SW 1271 (cell line): ENCODE data around the gene TRAIP.

Source experiments
- DNase-seq, 2 experiments: peaks; one replicate each; lab custom pipeline; 2025; lab: John Stamatoyannopoulos, UW

Gene TRAIP

DNA sequence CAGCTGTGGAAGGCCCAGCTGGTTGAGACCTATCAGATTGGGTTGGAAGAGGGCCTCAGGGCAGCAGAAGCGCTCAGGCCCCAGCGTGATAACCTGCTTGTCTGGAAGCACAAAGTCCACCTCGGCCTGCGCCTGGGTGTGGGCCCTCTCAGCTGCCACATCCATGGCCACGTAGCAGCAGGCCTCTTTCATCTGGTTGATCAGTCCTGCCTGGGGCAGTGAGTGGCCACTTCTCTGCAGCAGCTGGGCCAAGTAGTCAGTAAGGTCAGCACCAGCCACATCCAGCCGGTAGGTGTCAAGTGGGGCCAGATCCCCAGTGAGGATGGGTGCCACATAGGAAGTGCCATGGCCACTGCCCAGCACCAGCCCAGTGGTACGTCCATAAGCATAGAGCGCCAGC is 17.3 kb upstream of the TRAIP start:
- no peak for DNase-seq

DNA sequence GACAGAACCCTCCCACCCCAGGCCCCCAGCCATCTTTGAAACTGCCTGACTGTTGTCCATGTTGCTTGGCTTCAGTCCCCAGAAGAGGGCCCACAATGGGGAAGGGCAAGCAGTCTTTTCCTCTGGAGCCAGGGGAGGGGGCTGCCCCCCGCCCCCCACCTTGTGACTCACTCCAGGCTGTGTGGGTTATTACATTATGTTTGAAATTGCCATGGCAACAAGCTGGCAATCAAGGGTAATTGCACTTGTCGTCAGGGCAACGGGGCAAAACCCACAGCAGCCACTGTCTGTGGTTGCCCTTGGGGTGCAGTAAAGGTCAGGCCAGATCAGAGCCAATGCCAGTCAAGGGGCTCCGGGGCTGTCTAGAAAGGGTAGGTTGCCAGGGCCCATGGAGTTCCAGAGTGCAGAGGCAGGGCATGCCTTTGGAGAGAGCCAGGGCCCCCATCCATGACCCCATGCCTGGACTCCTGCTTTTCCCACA is 16.5 kb upstream of the TRAIP start:
- DNase-seq: no peak

DNA sequence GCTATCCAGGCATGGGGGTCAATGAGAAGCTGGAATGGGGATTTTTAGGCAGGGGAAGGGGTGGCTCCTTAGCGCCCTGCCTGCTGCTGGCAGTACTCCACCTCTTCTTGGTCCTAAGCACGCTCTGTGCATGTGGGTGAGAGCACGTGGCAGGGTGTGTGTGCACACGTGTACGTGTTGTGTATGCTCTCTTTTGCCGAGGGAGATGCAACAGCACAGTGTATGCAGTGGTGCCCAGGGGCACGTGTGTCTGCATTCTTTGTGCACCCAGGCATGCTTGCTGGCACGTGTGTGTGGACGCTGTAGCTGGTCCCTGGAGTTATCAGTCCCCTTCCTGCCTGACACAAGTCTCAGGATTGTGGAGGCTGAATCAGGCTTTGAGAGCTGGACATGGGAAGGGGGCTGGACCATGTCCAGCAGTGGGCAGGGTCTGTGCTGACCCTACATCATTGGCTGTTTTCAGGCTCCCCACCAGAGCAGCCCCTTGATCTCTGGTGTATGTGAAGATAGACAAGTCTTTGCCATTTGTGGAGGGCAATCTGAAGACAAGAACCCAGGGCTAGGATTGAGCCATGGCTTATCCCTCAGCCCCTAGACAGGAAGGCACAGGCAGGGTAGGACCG is 15.3 kb upstream of the TRAIP start:
- DNase-seq: no peak

DNA sequence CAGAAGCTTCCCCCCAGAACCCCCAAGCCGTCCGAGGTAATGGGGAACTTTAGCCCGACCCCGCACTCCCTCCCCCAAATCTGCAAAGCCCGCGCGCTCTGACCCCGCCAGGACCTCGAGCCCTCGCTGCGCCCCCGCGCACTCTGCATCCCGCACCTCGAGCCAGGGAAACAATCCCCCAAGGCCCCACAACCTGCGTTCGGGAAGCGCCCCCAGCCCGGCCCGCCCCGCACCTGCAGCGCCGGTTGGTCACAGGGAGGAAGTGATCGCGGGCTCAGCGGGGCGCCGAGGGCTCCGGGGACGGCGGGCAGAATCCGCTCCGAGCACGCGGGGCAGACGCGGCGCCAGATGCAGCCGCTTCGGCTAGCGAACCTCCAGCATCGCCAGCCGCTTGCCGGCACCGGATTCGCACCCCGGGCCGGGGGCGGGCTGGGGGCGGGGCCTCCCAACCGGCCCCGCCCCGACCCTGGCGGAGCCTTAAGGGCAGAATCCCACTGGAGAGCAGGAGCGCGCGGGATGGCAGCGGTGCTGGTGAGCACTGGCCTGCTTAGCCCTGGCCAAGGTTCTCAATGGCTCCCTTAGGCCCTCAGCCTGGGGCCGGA is 13.3 kb upstream of the TRAIP start, which contains the start of gene CAMKV:
Gene CAMKV (minus strand): TSS at position 382 of the 602 bp plus-strand sequence. CDS start 7,518 bp downstream, outside the sequence.
- no peak for DNase-seq

DNA sequence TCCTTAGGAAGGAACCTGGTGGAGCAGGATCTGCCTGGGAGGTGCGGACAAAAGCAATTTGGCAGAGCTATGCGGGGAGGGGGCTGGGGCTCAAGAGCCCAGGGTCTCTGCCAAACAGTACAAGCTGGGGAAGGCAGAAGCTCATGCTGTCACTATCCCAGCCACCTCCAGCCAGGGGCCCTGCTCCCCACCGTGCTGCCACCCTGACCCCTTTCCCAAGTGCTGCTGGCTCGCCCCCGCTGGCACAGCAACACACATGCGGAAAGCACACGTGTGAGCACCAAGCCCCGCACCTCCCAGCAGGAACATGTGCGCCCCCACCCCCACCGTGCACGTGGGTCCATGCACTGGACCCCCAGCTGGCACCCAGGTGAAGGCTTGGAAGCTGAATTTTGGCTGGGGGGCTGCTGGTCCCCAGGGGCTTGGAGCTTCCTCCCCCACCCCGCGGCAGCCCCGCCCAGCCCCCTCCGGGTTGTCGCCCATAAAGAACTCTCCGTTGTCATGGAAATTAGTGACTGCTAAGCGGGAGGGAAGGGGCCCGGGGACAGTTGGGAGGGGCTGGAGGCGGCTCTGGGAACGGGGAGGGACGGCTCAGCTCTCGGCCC is 12.6 kb upstream of the TRAIP start:
- DNase-seq: no peak

DNA sequence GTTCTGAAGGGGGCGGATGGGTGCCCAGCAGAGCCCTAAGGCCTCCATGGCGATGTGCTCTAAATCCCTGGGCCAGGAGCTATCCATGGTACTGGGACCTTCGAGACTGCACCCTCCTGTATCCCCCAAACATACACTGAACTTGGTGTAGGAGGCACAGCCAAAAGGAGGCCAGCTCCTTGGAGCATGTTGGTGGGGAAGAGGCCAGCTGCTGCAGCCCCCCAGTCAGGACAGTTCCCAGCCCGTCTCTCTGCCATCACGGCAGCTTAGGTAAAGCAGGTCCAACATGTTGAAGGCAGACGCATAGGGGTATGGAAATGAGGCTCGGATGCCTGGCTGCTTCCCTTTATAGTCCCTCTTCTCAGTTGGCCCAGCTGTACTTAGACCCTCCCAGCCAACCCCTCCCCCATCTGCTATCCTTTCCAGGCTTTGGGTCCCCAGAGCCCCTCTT is 11.5 kb upstream of the TRAIP start:
- no peak for DNase-seq

DNA sequence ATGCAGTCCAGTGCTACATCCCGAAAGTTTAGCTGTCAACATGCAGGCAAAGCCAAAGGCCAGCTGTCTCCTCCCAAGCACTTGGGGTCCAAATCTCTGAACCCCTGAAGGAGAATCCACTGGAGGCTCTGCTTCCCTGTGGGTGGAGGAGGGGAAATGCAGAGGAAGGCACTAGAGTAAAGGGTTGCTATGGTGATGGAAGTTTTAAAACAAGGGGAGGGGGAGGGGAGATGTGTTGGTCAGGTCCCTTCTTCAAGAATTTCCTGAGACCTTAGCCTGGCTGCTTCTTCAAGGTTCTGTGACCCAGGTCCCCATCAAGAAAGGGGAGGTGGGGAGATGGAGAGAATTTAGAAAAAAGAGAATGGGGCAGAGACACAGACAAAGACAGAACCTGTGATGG is 11.0 kb upstream of the TRAIP start:
- no peak for DNase-seq

DNA sequence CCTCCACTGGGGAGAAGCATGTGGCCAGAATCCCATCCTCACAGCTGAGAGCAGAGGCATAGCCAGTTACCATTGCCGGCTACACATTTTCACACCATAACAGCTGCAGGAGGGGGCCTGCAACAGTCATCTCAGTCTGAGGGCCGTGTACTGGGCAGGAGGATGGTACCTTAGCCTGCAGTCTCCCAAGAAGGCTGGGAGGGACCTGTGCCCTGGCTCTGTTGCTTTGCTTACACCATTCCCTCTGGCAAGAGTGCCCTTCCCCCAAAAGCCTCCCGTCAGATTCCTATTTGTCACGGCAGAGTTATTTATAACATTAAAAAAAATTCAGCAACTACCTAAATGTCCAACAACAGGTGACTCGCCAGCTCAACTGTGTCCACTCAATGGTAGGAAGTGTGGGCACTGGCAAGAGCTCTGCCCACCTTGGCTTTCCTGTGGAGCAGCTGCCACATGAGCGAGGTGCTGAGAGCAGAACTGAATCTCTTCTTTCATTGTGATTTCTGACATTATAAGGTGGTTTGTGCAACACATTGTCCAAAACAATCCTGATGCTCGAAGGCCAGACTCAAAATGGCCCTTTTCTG is 8.9 kb upstream of the TRAIP start:
- DNase-seq: no peak

DNA sequence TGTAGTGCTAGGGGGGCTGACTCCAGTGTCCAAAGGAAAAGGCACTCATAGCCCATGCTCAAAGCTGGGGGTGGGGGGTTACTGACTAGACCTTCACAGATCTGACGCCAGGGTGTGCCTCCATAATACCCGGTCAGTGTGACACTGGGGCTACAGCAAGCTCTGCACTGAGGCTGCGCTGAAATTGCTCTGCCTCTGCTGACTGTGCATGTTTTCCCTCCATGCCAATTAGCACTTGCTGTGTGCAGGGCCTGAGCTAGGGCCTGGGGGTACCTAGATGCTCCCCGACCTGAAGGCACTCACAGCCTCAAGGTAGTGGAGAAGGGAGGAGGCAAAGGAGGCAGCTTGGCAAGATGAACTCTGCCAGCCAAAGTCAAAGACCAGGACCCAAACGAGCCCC is 8.1 kb upstream of the TRAIP start:
- DNase-seq: no peak

DNA sequence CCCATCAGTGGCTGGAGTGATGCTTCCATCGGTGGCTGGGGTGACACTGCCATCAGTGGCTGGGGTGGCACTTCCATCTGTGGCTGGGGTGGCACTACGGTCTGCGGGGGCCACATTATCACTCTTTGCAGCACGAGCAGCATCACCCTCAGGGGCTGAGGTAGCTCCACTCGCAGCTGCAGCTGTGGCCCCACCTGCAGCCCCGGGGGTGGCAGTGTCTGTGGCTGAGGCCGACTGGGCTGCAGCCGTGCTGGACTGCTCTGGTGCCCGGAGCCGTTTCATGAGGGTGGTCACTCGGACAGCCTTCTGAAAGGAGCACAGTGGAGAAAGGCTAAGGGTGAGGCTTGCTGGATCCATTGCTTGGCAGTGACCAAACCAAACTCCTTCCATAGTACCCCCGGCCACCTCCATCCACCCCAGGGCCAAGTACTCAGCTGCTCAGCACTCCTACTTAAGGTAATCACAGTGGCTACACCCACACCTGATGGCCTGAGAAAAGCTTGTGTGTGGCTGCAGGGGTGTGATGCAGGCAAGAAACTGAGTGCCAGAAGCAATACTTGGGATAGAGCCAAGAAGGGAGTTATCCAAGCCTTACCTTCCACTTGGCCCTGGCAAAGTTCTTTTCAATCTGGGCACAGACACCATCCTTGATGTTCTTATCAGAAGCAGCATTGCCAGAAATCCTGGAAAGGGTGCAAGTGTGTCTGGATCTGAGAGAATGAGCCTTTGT is 3.4 kb upstream of the TRAIP start:
- DNase-seq: no peak

DNA sequence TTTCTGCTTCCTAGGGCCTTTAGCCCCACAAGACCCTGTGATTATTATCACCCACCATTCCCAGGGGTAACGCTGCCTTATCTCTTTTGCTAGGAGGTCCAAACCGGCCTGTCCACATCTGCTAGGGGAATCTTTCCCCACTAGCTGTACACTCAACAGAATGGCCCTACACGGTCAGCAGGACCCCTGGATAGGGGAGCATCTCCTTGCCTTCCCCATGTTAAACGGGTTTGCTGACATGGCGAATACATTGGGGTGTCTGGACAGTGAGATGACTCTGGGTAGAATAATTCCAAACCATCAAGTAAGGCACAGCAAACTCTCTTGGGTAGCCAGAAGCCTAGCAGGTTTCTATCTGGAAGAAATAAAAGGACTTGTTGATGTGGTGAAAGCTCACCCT is 702 bp downstream of the TRAIP start:
- no peak for DNase-seq

DNA sequence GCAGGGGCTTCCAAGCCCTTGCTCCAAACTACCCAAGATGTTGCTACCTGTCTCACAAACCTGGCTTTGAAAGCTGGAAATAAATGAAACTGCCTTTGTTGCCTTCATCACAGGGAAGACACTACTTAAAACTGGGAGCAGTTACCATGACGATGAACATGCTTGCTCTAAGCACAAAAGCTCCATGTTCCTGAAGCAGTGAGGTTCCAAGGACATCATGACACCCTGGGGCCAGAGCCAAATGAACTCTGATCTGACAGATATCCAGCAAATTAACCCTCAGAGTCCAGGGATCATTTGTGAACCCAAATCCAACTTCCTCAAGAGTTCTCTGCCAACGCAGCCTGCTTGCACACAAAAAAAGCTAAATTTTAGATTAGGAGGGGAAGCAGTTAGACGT is 10.7 kb downstream of the TRAIP start:
- no peak for DNase-seq

DNA sequence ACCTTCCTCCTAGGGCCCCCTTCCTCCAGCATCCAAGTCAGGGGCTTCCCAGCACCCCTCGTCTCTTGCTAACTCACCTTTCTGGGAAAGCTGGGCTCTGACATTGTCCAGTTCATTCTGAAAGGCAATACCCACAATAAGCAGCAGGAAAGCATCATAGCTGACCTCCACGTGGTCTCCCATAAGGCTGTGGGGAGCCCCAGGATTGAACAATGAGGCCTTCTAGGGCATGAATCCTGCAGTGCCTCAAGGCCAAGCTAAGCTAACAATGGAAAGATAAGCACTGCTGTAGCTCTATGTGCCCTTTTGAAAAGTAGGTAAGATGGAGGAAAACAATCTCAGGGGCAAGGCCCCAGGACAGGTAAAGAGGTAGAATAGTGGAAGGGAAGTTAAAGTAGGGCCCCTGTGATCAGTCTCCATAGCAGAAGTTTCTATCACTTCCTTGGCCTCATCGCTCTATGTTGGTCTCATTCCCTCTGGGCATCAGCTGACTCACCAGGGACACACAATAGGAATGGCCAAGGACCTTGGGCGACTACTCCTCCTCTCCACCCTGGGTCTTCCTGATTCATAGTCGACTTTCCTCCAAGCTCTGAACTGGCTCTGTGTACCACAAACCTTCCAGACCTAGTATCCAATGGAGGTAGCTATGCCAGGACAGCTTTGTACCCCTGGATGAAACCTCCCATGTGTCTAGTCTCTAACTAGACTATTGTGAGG is 11.7 kb downstream of the TRAIP start:
- no peak for DNase-seq

DNA sequence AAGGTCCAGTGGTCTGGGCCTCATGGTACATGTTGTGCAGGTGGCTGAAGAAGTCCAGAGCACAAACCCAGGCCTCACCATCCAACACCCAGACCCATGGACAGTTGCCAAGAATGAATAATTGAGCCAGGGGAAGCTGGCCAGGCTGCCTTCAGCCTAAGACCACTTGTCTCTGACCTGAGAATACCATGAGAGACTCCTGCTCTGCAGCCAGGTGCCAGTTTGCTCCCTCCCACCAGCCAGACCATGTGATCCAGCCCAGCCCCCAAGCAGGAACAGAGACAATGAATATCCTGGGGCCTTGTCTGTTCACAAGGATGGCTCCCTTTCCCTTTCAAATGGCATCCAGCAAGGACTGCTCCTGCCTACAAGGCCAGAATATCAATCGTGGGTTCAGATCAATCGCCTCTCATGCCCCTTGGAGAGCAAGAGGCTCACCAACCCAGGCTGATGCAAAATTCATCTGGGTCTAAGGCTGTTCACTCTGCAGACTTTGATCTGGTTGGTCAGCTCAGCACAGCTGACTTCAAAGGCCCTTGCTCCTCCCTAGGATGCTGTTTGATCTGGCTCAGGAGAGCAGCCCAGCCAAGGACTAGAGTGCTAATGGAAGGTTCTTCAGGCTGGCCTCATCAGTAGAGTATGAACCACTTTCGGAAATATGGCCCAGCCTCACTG is 13.4 kb downstream of the TRAIP start:
- no peak for DNase-seq

DNA sequence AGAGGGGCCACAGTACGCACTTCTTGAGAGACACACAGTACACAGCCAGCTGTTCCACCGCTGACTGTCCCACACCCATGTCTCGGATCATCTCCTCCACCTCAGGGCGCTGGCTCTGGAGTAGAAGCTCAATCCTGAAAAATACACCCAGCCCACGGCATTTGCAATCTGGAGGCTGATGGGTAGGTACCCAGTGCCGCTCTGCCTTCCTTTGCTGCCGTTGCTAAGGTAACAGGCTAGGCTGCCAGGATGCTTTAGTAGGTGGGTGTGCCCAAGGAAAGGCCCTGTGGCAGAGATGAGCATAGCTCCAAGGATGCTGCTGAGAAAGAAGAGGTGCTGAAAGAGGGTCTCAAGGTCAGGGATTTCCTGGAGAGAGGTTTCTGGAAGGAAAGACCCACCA is 14.6 kb downstream of the TRAIP start:
- no peak for DNase-seq

DNA sequence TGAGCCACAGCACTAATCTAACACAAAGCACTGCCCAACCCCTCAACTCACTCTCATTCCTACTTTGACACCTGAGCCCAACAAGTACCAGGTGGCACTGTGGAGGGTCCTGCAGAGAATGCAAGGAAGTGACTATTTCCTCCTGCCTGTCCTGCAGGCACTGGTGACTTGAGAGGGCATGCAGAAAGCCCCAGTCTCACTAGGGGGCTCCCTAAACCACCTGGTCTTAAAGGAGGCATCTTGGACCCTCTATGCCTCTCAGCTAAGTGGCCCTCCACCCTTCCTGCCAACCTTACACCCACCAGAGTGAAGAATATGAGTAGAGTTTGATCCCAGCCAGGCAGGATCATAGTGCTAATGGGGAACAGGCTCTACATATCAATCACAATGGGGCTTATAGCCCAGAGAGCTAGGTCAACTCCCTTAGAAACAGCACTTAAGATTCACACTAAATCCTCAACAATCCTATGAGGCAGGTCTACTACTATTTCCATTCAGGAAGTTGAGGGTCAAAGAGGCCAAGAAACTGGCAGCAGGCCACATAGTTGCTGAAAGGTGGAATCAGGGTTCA is 15.2 kb downstream of the TRAIP start:
- no peak for DNase-seq

DNA sequence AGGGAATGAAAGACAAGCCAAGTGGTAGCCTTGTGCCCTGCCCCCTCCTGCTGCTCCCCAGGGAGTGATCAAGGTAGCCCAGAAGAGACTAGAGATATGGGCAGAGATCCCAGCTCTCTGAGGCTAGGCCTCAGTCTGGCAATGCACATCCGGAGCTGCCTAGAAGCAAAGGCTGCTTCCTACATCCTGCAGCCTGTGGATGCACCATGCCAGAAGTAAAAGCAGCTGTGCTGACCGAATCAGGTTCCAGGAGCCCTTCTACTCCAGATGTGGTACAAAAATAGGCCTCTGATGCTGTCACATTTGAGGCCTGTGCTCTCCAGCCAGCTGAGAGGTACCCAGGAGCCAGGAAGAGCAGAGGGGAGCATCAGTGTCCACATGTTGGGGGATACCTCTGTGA is 16.0 kb downstream of the TRAIP start:
- DNase-seq: no peak

DNA sequence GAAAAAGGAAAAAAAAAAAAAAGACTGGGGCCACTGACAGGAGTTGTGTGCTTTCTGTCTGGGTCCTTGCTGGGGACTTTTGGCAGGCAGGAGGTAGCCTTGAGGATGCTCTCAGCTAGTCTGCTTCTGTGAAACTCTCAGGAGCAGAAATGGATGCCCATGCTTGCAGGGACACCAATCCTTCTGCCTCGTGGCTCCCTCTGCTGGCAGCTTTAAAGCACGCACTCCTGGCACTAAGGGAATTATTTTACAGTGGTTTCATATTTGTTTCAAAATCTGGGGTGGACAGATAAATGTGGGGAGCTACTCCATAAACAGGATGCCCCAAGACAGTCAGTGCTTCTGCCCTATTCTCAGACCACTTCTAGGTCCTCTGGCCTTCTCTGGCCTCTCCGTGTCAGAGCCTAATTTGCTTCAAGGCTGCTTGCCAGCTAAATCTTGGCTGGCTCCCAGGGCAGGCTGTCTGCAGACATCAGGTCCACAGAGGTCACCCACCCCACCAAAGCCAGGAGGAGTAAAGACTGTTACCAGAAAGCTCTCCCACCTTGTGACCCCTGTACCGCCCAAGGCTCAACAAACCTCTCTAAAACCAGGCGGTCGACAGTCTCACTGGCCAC is 17.1 kb downstream of the TRAIP start:
- peak; percentile 33 to 47 for DNase-seq

DNA sequence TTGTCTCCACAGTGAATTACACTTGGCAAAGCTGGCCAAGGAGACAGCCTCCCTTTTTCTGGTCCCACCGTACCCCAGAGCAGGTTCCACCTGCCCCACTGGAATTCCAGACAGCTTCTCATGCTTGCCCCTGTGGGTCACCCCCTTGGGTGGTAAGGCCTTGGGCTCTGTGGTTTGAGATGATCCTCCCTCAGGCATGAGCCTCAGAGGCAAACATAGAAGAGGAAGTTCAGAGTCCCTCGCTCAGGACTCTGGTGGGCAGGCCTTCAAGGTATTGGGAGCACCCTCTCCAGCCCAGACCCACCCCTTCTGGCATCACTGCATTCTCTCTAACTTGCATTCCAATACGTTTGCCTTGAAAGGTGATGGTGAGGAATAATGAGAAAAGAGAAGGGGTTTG is 25.0 kb downstream of the TRAIP start:
- DNase-seq: no peak

DNA sequence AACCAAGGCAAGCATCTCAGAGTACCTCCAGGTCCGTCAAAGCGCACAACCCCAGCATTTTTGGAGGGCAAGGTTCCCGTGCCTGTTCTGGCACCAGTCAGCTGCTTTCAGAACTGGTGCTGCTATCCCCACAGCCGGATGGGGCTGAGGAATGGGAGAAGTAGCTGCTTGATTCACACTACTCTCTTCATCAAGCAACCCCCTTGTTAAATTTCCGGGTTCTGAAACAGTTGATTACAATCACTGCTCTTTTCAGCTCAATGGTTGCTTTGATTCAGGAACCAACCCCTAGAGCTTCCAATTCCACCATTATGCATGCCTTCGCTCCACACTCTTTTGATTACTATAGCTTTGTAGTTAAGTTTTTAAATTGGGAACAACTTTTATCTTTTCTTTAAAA is 30.3 kb downstream of the TRAIP start:
- no peak for DNase-seq
